Stimulated activated CD4-positive, alpha-beta T cell treated with anti-CD3 and anti-CD28 coated beads, Interleukin-4, amount 100 ng/mL, for 48 hours (primary cell): Measurements from ENCODE around the gene FBXW2.

Experiments used
- DNase-seq, 2 donors: peaks; one replicate each; pipeline ENCODE4 v3.0.0-alpha.2; 2020; ENCODE audit warnings: low read depth in 2 of 2

Gene FBXW2

GRCh38 chr9:120741701-120742100 is 51.5 kb downstream of the FBXW2 start:
- no peak for DNase-seq

GRCh38 chr9:120741191-120741590 is 52.0 kb downstream of the FBXW2 start:
- DNase-seq: no peak

GRCh38 chr9:120740132-120740531 is 53.1 kb downstream of the FBXW2 start:
- no peak for DNase-seq

- no peak for DNase-seq
Observed at GRCh38 chr9:120737416-120738165, 55.6 kb downstream of the FBXW2 start.

- DNase-seq: no peak
Observed at GRCh38 chr9:120736881-120737280, 56.3 kb downstream of the FBXW2 start.

- no peak for DNase-seq
Observed at GRCh38 chr9:120735415-120736126, 57.6 kb downstream of the FBXW2 start.

- no peak for DNase-seq
Observed at GRCh38 chr9:120734607-120735410, 58.4 kb downstream of the FBXW2 start.

- DNase-seq: no peak
Observed at GRCh38 chr9:120733190-120733589, 60.0 kb downstream of the FBXW2 start.

GRCh38 chr9:120730654-120731514 is 62.3 kb downstream of the FBXW2 start:
- DNase-seq: no peak

GRCh38 chr9:120729791-120730241 is 63.4 kb downstream of the FBXW2 start:
- no peak for DNase-seq

- DNase-seq: no peak
Observed at GRCh38 chr9:120726484-120726883, 66.7 kb downstream of the FBXW2 start.

GRCh38 chr9:120725907-120726306 is 67.3 kb downstream of the FBXW2 start:
- no peak for DNase-seq

GRCh38 chr9:120724757-120725400 is 68.3 kb downstream of the FBXW2 start:
- no peak for DNase-seq

- DNase-seq: no peak
Observed at GRCh38 chr9:120723565-120723964, 69.7 kb downstream of the FBXW2 start.

GRCh38 chr9:120720404-120720803 is 72.8 kb downstream of the FBXW2 start:
- DNase-seq: no peak

- no peak for DNase-seq
Observed at GRCh38 chr9:120718316-120718715, 74.9 kb downstream of the FBXW2 start.

GRCh38 chr9:120717176-120717575 is 76.0 kb downstream of the FBXW2 start:
- DNase-seq: no peak

- DNase-seq: no peak
Observed at GRCh38 chr9:120716483-120716882, 76.7 kb downstream of the FBXW2 start.

GRCh38 chr9:120715389-120715924 is 77.8 kb downstream of the FBXW2 start:
- DNase-seq: no peak

GRCh38 chr9:120714846-120715388 is 78.3 kb downstream of the FBXW2 start:
- no peak for DNase-seq
